ENCODE data around the gene SF3B1.
"Not testable (repeated sequence)": the region's sequence is repeated elsewhere in the genome, so short reads cannot be mapped to it uniquely, and the experiment has no call there.

Gene SF3B1

GRCh38 chr2:197435598-197436420, 981 bp upstream of the SF3B1 start:
- DNase-seq, result no peak

GRCh38 chr2:197433780-197434438, 919 bp downstream of the SF3B1 start:
- DNase-seq, result no peak

- DNase-seq, result not testable (repeated sequence)
Measured at GRCh38 chr2:197432527-197432926, 2.3 kb downstream of the SF3B1 start.

- no peak for DNase-seq
Measured at GRCh38 chr2:197431858-197432257, 3.0 kb downstream of the SF3B1 start.

GRCh38 chr2:197427986-197428385, 6.8 kb downstream of the SF3B1 start:
- no peak for DNase-seq

GRCh38 chr2:197426723-197427603, 7.9 kb downstream of the SF3B1 start:
- DNase-seq, result no peak

GRCh38 chr2:197425550-197425949, 9.3 kb downstream of the SF3B1 start:
- DNase-seq, result no peak

GRCh38 chr2:197423307-197423706, 11.5 kb downstream of the SF3B1 start:
- DNase-seq, result no peak

GRCh38 chr2:197419438-197419837, 15.4 kb downstream of the SF3B1 start:
- no peak for DNase-seq

GRCh38 chr2:197416268-197416667, 18.6 kb downstream of the SF3B1 start:
- no peak for DNase-seq

- no peak for DNase-seq
Measured at GRCh38 chr2:197414515-197414914, 20.3 kb downstream of the SF3B1 start.

GRCh38 chr2:197414039-197414438, 20.8 kb downstream of the SF3B1 start:
- no peak for DNase-seq

- DNase-seq, result no peak
Measured at GRCh38 chr2:197405582-197405981, 29.2 kb downstream of the SF3B1 start.

GRCh38 chr2:197399887-197400540, 34.8 kb downstream of the SF3B1 start:
- DNase-seq, result no peak

- no peak for DNase-seq
Measured at GRCh38 chr2:197398913-197399312, 35.9 kb downstream of the SF3B1 start.

- DNase-seq, result no peak
Measured at GRCh38 chr2:197391220-197391717, 43.6 kb downstream of the SF3B1 start.

GRCh38 chr2:197388866-197389587, 45.8 kb downstream of the SF3B1 start:
- no peak for DNase-seq

GRCh38 chr2:197387179-197387578, 47.6 kb downstream of the SF3B1 start:
- no peak for DNase-seq

GRCh38 chr2:197386242-197386641, 48.6 kb downstream of the SF3B1 start:
- no peak for DNase-seq

- DNase-seq, result no peak
Measured at GRCh38 chr2:197383825-197384224, 51.0 kb downstream of the SF3B1 start.

GRCh38 chr2:197381641-197382040, 53.2 kb downstream of the SF3B1 start:
- DNase-seq, result no peak

- not testable (repeated sequence) for DNase-seq
Measured at GRCh38 chr2:197379918-197380309, 54.9 kb downstream of the SF3B1 start.
